ENCODE measurements around the gene MAN1A1. TPM values are rescaled to one million over a fixed set of nuclear protein-coding genes. Genes with fewer than 3 reads are reported as not detected.

MAN1A1 gene
- total and polyA plus RNA-seq, 2 of the 8 experiments (the other 6 are each of a cell fraction or from before 2014, with no cell fraction given), result 1.8 to 5.4 TPM

- no peak overlapping the region for H2AK5ac ChIP-seq (ENCODE audit: low read depth, low read length)
- no peak overlapping the region for H2BK12ac ChIP-seq (ENCODE audit: low read depth, low read length)
- H3K23me2 ChIP-seq (ENCODE audit: low read depth, low read length), result no peaks in the 10 kb centered on the region
- no peak overlapping the region for H4K8ac ChIP-seq (ENCODE audit: extremely low read depth, insufficient read depth, low read length)
- no peak overlapping the region for H2BK20ac ChIP-seq (ENCODE audit: low read length)
- H2BK120ac ChIP-seq (replicated peaks; ENCODE audit: low read depth, low read length), result no peak overlapping the region
- H2BK15ac ChIP-seq (ENCODE audit: low read length), result no peak overlapping the region
- H3K4me2 ChIP-seq (ENCODE audit: insufficient read depth in 1 of 2, low read depth in 2 of 2, low read length in 2 of 2), result no peak overlapping the region
- H4K20me1 ChIP-seq (replicated peaks in 1 of 2; ENCODE audit: control insufficient read depth in 1 of 2, insufficient read depth in 2 of 2, low read length in 2 of 2), result no peaks in the 10 kb centered on the region
- no peak overlapping the region for H3K56ac ChIP-seq (replicated peaks; ENCODE audit: insufficient read length, low read depth, low read length)
- CTCF ChIA-PET (ENCODE audit: partially characterized antibody), result interaction anchor here (0.7 to 2.7 kb wide), 5 partner anchors 37 to 825 kb away, joined by 3 to 9 read pairs (median 3); no protein-coding TSS in a partner anchor
- H4K5ac ChIP-seq (ENCODE audit: insufficient read length, low read depth, low read length), result no peak overlapping the region
- H3K4me3 ChIP-seq (ENCODE audit: extremely low read depth in 1 of 4, insufficient read depth in 2 of 4, low read depth in 3 of 4, low read length in 4 of 4), result no peak overlapping the region
- H2AFZ ChIP-seq (ENCODE audit: low read length), result no peak overlapping the region
- no peak overlapping the region for H3K27ac ChIP-seq (ENCODE audit: low read depth, low read length)
- H3K27me3 ChIP-seq (replicated peaks in 1 of 4; ENCODE audit: control insufficient read depth in 3 of 4, extremely low read depth in 1 of 4, insufficient read depth in 3 of 4, low read length in 3 of 4), result no peaks in the 10 kb centered on the region
- H3K9ac ChIP-seq (replicated peaks in 1 of 4; ENCODE audit: extremely low read depth in 1 of 4, low read depth in 3 of 4, low read length in 3 of 4), result no peak overlapping the region
- no peaks in the 10 kb centered on the region for H3K79me2 ChIP-seq (ENCODE audit: control insufficient read depth in 1 of 2, insufficient read depth in 2 of 2, low read length in 2 of 2)
- no peaks in the 10 kb centered on the region for H3K36me3 ChIP-seq (ENCODE audit: control insufficient read depth in 2 of 4, insufficient read depth in 4 of 4, low read length in 3 of 4)
- DNase-seq (ENCODE audit: low read depth in 1 of 2, low spot score in 2 of 2), result no peak
- FAIRE-seq, result no peak
- H3K23ac ChIP-seq (ENCODE audit: insufficient read length), result no peak overlapping the region
- POLR2A ChIA-PET (ENCODE audit: partially characterized antibody), result interaction anchor here (1.2 kb wide), 1 partner anchor 10 kb away, joined by 4 read pairs; no protein-coding TSS in a partner anchor
- H3K18ac ChIP-seq (ENCODE audit: extremely low read depth, low read length), result no peak overlapping the region
- H3K4me1 ChIP-seq (replicated peaks in 1 of 4; ENCODE audit: control insufficient read depth in 3 of 4, insufficient read depth in 4 of 4, low read length in 3 of 4), result 0 out of 7 replicates have a peak, but pooled peaks cover 0 to 2% (median 0%) of the 10 kb centered on the region in 4 experiments
- H3K9me3 ChIP-seq (ENCODE audit: insufficient read depth in 2 of 2, low read depth in 1 of 2, low read length in 1 of 2), result no peaks in the 10 kb centered on the region
- no peak overlapping the region for H3K4ac ChIP-seq (replicated peaks; ENCODE audit: insufficient read length, low read depth, low read length)
- H4K91ac ChIP-seq (replicated peaks; ENCODE audit: insufficient read length, low read length), result no peak overlapping the region
- H3K79me1 ChIP-seq (ENCODE audit: low read depth, low read length), result no peaks in the 10 kb centered on the region
- no peak overlapping the region for H3K14ac ChIP-seq (ENCODE audit: insufficient read length)
- 65% methylated on average over 3 of the region's 3 CpGs; no CpG with 5 or more reads in 1 of the 2 experiments for WGBS, 2 experiments (ENCODE audit: extremely low coverage in 1 of 2, insufficient coverage in 1 of 2, insufficient read length in 1 of 2, insufficient replicate concordance in 2 of 2, low coverage in 1 of 2, low lambda C conversion rate in 2 of 2, missing lambda C conversion rate in 1 of 2)
- no peak overlapping the region for H2BK5ac ChIP-seq (ENCODE audit: low read depth, low read length)
- no peak for TF ChIP-seq SP4 (IDR thresholded peaks at IDR 0.05; ENCODE audit: low read length)
- no peak for TF ChIP-seq JUND (IDR thresholded peaks at IDR 0.05; ENCODE audit: low read length)
- no peak for TF ChIP-seq RFX5 (IDR thresholded peaks at IDR 0.05; ENCODE audit: borderline replicate concordance, low read depth, low read length)
- TF ChIP-seq MAFK (IDR thresholded peaks at IDR 0.05; ENCODE audit: low read depth, low read length), result no peak
- TF ChIP-seq EP300 (IDR thresholded peaks at IDR 0.05; ENCODE audit: borderline replicate concordance in 1 of 2, low read depth in 2 of 2, low read length in 2 of 2), result no peak
- TF ChIP-seq BCL11A (IDR thresholded peaks at IDR 0.05; ENCODE audit: low read depth in 2 of 2, low read length in 2 of 2), result no peak
- TF ChIP-seq FOSL1 (IDR thresholded peaks at IDR 0.05; ENCODE audit: insufficient read depth, low read depth, low read length), result no peak
- TF ChIP-seq CHD1 (IDR thresholded peaks at IDR 0.05; ENCODE audit: low read depth, low read length), result no peak
- no peak for TF ChIP-seq E2F6 (IDR thresholded peaks at IDR 0.05)
- TF ChIP-seq SIN3A (conservative IDR thresholded peaks at IDR 0.05 in 1 of 2, IDR thresholded peaks at IDR 0.05 in 1 of 2; ENCODE audit: low read depth in 1 of 2, low read length in 2 of 2), result no peak
- TF ChIP-seq CBX8 (IDR thresholded peaks at IDR 0.05; ENCODE audit: borderline replicate concordance, low read depth, low read length), result no peak
- TF ChIP-seq USF2 (IDR thresholded peaks at IDR 0.05; ENCODE audit: low read length), result no peak
Observed at GRCh38 chr6:119152187-119152586, 197.4 kb downstream of the MAN1A1 start.
